ENCODE measurements around the gene NOP14.

NOP14 gene

GRCh38 chr4:2937986-2938385, 25.2 kb downstream of the NOP14 start:
- TF ChIP-seq EZH2phosphoT487 (IDR thresholded peaks at IDR 0.05; ENCODE audit: borderline replicate concordance, low read length), result no peak
- TF ChIP-seq CTCF (IDR thresholded peaks at IDR 0.05; ENCODE audit: low read depth, low read length, poor library complexity, severe bottlenecking), result no peak
- Histone ChIP-seq H3F3A (ENCODE audit: control insufficient read depth, insufficient read depth) (peaks cover 23% of the 10 kb centered on the region), H3K4me3 (ENCODE audit: low read length) (no peak overlapping the region), H3K27me3 (ENCODE audit: control insufficient read depth, low read length) (no peaks in the 10 kb centered on the region), H3K4me1 (ENCODE audit: control insufficient read depth, low read length) (peaks cover 46% of the 10 kb centered on the region), H3K79me2 (ENCODE audit: control insufficient read depth, low read length) (peaks cover 34% of the 10 kb centered on the region), H3K9me2 (replicated peaks; ENCODE audit: control insufficient read depth, low read length) (no peaks in the 10 kb centered on the region), H3K9me3 (ENCODE audit: control insufficient read depth, insufficient read depth, low read length) (no peaks in the 10 kb centered on the region), H3K4me2 (ENCODE audit: low read length) (peak overlapping the region; percentile 91; the same call in 1 of the 2 replicates), H3K27ac (ENCODE audit: low read depth, low read length) (no peak overlapping the region), H4K20me1 (ENCODE audit: control insufficient read depth, insufficient read depth, low read depth, low read length) (no peaks in the 10 kb centered on the region), H3K36me3 (ENCODE audit: control insufficient read depth, low read length) (peaks cover 73% of the 10 kb centered on the region)

GRCh38 chr4:2937146-2937857, 25.9 kb downstream of the NOP14 start:
- H4K20me1 ChIP-seq (ENCODE audit: control insufficient read depth, insufficient read depth, low read depth, low read length), result no peaks in the 10 kb centered on the region
- peaks cover 68% of the 10 kb centered on the region for H3K36me3 ChIP-seq (ENCODE audit: control insufficient read depth, low read length)
- H3F3A ChIP-seq (ENCODE audit: control insufficient read depth, insufficient read depth), result peaks cover 26% of the 10 kb centered on the region

GRCh38 chr4:2936773-2937145, 26.4 kb downstream of the NOP14 start:
- Histone ChIP-seq H3K27ac (ENCODE audit: low read depth, low read length) (peak overlapping the region; percentile 51), H3K79me2 (ENCODE audit: control insufficient read depth, low read length) (peaks cover 34% of the 10 kb centered on the region), H3K9me3 (ENCODE audit: control insufficient read depth, insufficient read depth, low read length) (no peaks in the 10 kb centered on the region), H3K4me2 (ENCODE audit: low read length) (peak overlapping the region; percentile 91), H3K9me2 (replicated peaks; ENCODE audit: control insufficient read depth, low read length) (no peaks in the 10 kb centered on the region), H3K4me3 (ENCODE audit: low read length) (peak overlapping the region; percentile 85), H3K36me3 (ENCODE audit: control insufficient read depth, low read length) (peaks cover 65% of the 10 kb centered on the region), H3K27me3 (ENCODE audit: control insufficient read depth, low read length) (no peaks in the 10 kb centered on the region), H3F3A (ENCODE audit: control insufficient read depth, insufficient read depth) (peaks cover 26% of the 10 kb centered on the region), H3K4me1 (ENCODE audit: control insufficient read depth, low read length) (peaks cover 59% of the 10 kb centered on the region), H4K20me1 (ENCODE audit: control insufficient read depth, insufficient read depth, low read depth, low read length) (no peaks in the 10 kb centered on the region)
- no peak for TF ChIP-seq CTCF (IDR thresholded peaks at IDR 0.05; ENCODE audit: low read depth, low read length, poor library complexity, severe bottlenecking)
- TF ChIP-seq EZH2phosphoT487 (IDR thresholded peaks at IDR 0.05; ENCODE audit: borderline replicate concordance, low read length), result no peak

More at GRCh38 chr4:2937146-2937857, 25.9 kb downstream of the NOP14 start:
- Histone ChIP-seq H3K79me2 (ENCODE audit: control insufficient read depth, low read length) (peaks cover 34% of the 10 kb centered on the region), H3K27ac (ENCODE audit: low read depth, low read length) (peak overlapping the region; percentile 51), H3K4me3 (ENCODE audit: low read length) (peak overlapping the region; percentile 85), H3K9me2 (replicated peaks; ENCODE audit: control insufficient read depth, low read length) (no peaks in the 10 kb centered on the region), H3K27me3 (ENCODE audit: control insufficient read depth, low read length) (no peaks in the 10 kb centered on the region), H3K9me3 (ENCODE audit: control insufficient read depth, insufficient read depth, low read length) (no peaks in the 10 kb centered on the region), H3K4me2 (ENCODE audit: low read length) (peak overlapping the region; percentile 91), H3K4me1 (ENCODE audit: control insufficient read depth, low read length) (peaks cover 53% of the 10 kb centered on the region)
- no peak for TF ChIP-seq EZH2phosphoT487 (IDR thresholded peaks at IDR 0.05; ENCODE audit: borderline replicate concordance, low read length)
